Suppressor macrophage treated with lipopolysaccharide for 4 hours (primary cell): ENCODE measurements around the gene NOL9.
A peak's percentile ranks its signal among the peaks of the same experiment; 100 is the strongest.

ENCODE experiments used
- DNase-seq: peaks from one replicate; pipeline ENCODE4 v3.0.0-alpha.2; 2020

NOL9 gene

DNA sequence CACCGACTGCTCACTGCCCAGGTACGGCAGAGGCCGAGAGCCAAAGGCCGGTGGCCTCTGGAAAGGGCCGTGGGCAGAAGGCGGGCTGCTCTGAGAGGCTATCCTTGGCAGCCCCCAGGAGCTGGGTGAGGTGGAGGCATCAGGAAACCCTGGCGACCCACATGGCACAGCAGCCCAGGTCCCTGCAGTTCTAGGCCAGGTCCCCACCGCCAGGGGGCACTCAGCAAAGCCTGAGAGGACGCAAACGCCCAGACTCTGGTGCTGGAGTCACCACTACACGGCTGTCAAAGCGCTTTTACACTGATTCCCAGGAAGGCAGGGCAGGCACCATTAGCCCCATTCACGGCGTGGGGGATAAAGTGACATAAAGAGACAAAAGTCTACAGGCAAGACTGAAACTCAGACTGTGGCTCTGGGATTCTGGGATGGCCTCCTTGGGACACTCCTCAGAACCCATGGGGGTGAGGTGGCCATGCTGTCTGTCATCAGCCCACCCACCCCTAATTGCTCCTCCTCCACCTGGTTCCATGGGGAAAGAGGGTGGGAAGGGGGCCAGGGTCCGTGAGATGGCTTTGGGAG lies 67.8 kb downstream of the NOL9 start:
- peak; percentile 90 for DNase-seq

DNA sequence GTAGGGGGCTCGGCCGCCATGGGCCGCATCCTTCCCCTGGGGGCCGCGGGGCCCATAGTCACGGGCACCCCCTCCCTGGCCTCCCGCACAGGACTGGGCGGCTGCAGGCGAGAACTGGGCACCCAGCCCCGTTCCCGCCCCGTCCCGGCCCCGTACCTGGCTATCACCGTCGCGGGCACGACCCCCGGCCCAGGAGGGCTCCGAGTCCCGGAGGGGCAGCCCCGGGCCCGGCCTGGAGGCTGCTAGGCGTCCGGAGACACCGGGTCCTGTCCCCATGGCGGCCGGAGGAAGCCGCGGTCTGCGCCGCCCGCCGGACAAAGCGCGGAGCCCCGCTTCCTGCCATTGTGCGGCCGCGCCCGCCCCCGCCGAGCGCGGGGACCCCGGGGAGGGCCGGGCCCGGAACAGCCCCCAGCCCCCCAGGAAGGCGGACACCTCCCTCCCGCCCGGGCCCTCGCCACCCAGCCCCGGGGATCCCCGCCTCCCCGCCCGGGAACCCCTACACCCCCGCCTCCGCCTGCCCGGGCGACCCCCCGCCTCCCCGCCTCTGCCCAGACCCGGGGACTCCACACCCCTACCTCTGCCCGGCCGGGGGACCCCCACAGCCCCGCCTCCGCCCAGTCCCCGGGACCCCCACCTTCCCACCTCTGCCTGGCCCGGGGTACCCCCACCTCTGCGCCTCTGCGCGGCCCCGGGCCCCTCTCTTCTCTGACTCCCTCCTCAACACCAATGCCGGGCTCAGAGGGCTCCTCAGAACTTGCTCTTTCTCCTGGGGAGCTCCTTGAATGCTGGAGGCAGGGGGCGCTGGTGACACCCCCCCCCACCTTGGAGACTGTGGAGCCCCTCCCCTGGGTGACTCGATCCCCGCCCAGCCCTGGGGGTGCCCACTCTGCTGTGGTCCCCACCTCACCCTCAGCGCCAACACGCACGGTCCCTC lies 68.9 kb downstream of the NOL9 start:
- DNase-seq: no peak

DNA sequence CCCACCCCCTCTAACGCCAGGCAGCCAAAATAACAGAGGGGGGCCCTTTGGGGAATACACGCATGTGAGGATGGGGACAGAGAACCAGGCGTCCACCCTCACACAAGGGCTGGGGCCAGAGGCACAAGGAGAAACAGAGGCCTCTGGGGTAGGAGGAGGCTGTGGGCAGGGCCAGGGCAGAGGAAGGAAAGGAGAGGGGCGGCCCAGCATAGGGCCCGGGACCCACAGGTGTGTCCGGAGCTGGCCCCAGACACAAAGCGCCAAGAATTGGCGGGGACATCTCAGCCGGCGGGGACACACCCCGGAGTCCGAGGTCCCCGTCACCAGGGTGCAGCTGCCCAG lies 69.5 kb downstream of the NOL9 start:
- DNase-seq: no peak

DNA sequence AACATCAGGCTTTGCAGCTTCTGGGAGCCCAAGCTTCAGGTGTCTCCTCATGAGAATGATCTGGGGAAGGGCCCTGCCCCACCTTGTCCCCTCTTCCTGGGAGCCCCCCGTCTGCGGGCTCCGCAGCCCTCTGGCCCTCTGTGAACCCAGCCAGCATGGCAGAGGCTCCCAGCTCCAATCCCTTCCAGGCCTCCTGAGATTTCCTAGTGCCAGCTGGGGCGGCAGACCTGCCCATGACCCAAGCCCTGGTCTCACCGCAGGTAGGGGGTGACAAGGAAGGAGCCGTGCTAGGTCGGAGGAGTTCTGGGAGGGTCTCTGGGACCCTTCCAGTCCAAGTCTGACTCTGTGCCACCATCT lies 70.6 kb downstream of the NOL9 start:
- no peak for DNase-seq

DNA sequence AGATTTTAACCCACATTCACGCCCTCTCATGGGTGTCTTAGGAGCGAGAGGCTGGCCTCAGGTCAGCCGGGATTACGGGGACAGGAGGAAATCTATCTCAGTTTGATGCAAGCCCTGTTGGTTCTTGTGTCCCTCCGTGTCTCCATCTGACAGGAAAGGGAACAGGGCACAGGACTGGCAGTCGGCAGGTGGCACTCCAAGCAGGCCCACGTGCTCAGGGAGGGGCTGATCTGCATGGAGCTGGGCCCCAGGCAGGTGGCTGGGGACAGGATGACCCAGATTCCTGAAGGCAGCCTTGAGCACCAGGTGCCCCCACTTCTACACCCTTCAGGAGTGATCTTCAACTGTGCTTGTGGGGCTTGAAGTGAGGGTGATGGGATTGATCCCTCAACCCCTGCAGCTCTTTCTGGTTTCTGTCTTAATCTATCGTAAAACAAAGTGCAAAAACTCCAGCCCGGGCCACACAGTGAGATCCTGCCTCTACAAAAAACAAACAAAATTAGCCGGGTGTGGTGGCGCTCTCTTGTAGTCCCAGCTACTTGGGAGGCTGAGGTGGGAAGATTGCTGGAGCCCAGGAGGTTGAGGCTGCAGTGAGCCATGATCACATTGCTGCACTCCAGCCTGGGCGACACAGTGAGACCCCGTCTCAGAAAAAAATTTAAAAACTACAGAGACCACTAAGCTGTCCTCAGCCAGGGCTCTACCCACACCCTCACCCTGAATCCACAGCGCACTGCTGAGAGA lies 71.1 kb downstream of the NOL9 start:
- no peak for DNase-seq

DNA sequence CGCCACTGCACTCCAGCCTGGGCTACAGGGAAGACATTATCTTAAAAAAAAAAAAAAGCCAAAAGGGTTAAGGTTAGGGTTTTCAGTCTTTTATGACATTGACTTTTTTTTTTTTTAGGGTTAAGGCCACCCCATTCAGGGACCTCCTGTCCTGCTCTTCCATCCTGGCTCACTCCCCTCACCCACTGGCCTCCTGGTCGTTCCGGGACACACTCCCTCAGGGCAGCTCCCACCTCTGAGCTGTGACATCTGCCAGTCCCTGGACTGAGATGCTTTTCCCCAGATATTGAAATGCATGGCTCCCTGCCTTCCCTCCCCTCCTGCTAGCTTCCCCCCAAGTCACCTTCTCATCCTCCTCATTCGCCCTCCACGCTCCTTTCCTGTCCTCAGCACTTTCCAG lies 72.5 kb downstream of the NOL9 start:
- DNase-seq: no peak

DNA sequence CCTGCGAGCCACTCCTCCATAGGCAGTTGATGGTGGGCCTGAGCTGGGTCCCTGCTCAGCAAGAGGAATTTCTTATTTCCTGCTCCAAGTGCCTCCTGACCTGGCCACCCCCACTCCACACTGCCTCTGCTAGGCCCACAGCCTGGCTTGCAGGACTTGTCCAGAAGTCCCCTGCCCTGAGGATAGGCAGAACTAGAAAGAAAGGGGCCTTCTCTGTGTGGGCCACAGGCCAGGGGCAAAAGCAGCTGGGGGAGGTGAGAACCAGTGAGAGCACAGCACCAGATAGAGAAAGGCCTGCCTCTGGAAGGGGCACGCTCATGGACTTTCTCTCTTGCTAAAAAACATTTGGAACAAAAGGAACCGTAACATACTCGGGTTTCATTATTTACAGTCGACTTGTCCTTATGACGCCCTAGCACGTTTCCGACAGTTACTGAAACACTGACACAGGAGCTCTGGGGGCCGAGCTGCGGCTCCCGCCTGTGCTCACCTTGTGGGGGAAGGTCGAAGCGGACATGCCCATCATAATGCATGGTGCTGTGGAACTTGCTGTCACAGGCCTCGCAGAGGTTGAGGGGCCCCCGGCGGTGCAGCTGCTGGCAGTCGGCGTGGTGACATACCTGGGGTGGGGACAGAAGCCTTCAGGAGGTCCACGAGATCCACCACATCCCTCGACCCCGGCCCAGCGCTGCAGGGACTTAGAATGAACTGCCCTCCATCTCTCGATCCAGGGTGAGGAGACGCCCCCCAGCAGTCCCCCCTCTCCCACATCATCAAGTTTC lies 77.1 kb downstream of the NOL9 start:
- DNase-seq: no peak

DNA sequence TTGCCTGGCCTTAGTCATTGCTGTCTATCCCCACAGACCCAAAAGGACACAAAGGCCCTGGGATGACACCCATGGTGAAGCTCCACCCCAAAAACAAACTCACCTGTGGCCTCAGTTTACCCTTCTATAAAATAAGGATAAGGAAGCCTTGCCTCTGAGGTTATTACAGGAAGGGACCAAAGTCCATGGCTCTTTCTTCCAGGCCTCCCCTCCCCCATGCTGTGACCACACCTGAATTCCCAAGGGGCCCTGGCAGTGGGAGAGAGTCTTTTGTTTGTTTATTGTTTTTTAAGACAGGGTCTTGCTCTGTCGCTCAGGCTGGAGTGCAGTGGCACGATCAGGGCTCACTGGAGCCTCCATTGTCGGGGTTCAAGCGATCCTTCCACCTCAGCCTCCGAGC lies 77.8 kb downstream of the NOL9 start:
- no peak for DNase-seq

DNA sequence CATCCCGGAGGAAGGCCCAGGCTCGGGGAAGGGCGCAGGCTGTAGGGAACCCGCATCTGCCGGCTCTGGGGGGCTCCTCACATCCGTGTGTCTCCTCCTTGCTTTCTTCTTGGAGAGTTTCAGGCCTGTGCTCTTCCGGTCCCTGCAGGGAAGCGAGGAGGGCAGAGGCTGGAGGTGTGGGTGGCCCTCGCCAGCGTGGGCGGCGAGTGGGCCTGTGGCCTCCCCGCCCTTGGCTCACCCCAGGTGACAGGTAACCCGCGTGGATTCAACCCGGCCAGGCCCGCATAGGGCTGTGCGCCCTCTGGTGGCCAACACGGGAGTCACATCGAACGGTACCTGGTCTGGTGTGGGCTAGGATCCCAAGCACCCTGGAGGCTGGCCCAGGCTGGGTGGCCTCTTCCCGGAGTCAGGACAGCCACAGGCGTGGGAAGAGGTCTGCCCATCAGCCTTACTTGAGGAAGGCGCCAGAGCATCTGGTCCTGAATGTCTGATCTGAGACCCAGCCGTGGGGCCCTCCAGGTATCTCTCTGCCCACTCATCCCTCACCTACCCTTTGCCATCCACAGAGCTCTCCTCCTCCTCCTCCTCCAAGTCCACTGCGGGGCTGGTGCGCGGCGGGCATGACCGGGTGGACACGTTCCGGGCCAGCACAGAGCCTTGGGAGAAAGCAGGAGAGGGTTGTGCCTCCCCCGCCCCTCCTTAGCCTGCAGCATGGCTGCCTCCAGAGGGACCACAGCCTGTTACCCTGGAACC lies 78.8 kb downstream of the NOL9 start:
- DNase-seq: peak; percentile 60

DNA sequence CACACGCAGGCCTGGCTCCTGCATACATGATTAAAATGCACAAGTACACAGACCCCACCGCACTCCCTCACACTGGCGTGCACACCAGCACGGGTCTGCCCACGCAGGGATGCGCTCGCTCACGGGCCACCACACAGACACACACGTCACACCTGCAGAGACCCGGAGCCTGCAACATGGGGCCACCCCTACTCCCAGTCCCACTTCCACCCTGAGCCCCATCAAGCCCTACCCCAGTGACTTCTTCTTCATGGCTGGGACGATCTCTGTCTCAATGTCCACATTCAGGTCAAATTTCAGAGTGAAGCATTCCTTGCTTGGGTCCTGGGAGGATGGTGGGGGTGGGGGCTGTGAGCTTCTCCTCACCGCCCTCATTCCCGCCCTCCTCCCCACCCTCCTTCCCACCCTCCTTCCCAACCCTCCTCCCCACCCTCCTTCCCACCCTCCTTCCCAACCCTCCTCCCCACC lies 79.5 kb downstream of the NOL9 start:
- DNase-seq: no peak

DNA sequence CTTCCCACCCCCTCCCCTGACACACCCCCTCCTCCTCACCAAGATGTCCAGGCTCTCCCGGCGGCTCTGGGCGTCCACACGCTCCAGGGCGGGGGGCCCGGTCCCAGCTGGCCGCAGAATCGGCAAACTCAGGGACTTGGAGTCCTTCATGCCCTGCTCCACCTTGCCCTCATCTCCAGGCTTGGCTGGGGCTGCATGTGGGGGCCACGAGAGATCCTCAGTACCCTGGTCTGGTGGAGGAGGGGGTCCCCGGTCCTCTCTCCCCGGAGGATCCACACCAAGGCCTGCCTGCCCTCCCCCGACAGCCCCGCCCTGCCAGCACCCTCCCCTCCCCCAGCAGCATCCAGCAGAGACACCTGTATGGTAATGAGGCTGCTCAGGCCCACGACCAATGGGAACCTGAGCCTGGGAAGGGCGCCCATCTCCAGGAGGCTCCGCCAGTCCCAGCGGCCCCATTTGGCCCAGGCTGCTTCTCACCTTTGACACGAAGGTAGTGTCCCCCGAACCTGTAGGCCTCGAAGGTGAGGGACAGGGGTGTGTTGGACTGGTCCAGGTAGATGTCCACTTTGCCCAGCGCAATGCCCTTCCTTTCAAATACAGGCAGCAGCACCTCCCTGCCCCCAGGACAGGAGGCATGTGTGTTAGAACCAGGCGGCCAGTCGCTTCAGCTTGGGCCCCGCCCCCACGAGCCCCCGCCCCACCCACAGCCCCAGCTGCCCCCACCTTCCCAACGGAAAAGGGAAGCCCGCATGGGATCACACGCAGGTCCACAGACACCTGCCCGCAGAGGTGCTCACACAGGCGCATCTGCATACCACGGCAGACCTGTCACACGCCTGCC lies 80.1 kb downstream of the NOL9 start:
- no peak for DNase-seq

DNA sequence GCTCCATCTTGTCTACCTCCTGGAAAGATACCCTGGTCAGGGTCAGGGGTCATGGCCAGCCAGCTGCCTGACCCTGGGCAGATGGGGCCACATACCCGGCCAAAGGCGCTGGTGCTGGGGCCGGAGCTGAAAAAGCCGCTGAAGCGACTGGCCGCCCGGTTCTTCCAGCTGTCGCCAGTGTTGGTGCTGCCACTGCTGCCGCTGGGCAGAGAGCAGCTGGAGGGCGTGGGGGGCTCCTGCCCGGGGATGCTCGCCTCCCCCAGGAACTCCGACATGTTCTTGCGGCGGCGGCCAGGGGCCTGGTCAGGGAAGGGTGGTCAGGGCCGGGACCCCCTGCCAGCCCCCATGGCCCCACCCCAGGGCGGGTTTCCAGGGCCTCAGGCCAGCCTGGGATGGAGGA lies 81.2 kb downstream of the NOL9 start:
- no peak for DNase-seq

DNA sequence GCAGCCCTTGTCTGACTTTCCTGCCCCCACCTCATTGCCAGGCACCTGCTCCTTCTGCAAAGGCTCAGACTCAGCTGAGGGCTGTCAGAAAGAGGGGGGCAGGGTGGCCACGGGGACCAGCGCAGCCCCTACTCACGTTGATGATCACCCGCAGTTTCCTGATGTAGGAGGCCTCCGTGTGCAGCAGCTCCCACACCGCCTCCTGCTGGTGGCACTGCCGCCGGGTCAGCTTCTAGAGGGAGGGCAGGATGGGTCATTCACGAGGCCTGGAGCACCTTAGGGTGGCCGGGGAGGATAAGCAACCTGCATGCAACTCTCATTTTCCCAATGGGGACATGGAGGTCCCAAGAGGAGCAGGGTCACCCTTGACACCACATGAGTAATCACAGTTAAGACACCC lies 81.9 kb downstream of the NOL9 start:
- no peak for DNase-seq

DNA sequence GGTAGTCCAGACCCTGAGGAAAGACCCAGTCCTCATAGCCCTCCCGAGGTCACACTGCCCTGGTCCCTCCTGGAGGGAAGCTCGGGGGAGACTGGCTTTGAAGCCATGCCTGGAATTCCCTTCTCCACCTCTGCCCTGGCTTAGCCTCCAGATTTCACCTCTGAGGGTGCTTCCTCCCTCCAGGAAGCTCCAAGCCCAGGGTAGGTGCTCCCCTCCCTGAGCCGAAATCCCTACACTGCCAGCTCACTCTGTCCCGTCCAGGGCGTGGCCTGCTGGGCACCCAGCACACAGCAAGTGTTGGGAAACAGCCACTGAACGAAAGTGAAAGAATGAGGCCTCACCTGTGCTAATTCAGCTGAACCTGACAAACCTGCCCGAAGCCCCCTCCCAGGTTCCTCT lies 82.3 kb downstream of the NOL9 start:
- DNase-seq: no peak
